Measurements from ENCODE around the gene RECQL.
A peak's percentile ranks its signal among the peaks of the same experiment; 100 is the strongest.
"Not testable (repeated sequence)": the region's sequence is repeated elsewhere in the genome, so short reads cannot be mapped to it uniquely, and the experiment has no call there.

The RECQL gene

DNA sequence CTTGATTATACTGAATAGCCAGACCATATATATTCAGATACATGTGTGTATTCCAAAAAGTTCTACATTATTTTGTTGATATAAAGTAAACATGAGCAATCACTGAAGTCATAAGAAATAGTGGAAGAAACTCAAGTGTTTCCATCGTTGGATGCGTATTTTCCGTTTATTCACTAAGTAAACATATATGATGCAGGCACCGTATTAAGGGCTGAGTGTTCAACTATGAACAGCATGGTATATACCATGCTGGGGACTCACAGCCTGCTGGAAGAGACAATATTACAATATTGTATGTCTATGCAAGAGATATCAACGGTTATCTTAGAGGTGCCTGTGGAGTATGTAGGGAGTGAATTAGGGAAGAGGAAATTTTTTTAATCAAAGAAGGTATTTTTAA is 62.8 kb downstream of the RECQL start:
- Mint-ChIP-seq H3K9me3 (no peaks in the 10 kb centered on the region), H3K4me1 (peaks cover 13% of the 10 kb centered on the region), H3K4me3 (peak overlapping the region; percentile 96 to 98 (median 97)), H3K27me3 (ENCODE audit: low read depth) (peaks cover 6% of the 10 kb centered on the region), H3K27ac (peak overlapping the region; percentile 96 to 98 (median 97)), H3K36me3 (ENCODE audit: low read depth) (peaks cover 9% of the 10 kb centered on the region)
- TF ChIP-seq CTCF (IDR thresholded peaks at IDR 0.05; ENCODE audit: unreplicated experiment in 3 of 3) = no peak

DNA sequence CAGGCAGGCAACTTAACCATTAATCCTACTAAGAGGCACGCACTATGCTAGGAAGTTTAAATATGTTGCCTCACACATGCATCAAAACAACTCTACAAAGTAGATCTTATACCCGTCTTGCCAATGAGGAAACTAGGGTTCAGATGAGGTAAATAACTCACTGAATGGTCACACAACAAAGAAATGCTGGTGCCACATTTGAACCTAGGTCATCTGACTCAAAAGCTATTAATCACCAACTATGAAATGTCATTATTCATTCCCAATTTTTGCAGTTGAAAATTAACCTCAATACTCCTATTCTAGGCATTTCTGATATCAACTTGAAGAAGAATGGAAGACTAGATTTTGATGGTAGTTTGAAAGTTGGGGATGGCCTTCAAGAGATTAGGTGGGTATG is 66.7 kb downstream of the RECQL start:
- Mint-ChIP-seq H3K36me3 (ENCODE audit: low read depth) (peaks cover 4% of the 10 kb centered on the region), H3K9me3 (no peaks in the 10 kb centered on the region), H3K4me1 (peaks cover 13% of the 10 kb centered on the region), H3K27ac (no peak overlapping the region), H3K27me3 (ENCODE audit: low read depth) (peaks cover 10% of the 10 kb centered on the region), H3K4me3 (peak overlapping the region in 1 of 3 experiments; percentile 10)
- no peak for TF ChIP-seq CTCF (IDR thresholded peaks at IDR 0.05; ENCODE audit: unreplicated experiment in 3 of 3)

- no peak for TF ChIP-seq CTCF (IDR thresholded peaks at IDR 0.05; ENCODE audit: unreplicated experiment in 3 of 3)
These were observed 67.9 kb downstream of the RECQL start for GRCh38 chr12:21433525-21433924.

GRCh38 chr12:21429994-21430393 is 71.4 kb downstream of the RECQL start:
- no peaks in the 10 kb centered on the region for H3K36me3 Mint-ChIP-seq (ENCODE audit: low read depth)
- H3K9me3 Mint-ChIP-seq = peaks cover 10% of the 10 kb centered on the region
- TF ChIP-seq CTCF (IDR thresholded peaks at IDR 0.05; ENCODE audit: unreplicated experiment in 3 of 3) = no peak
- H3K4me1 Mint-ChIP-seq = no peaks in the 10 kb centered on the region
- no peak overlapping the region for H3K4me3 Mint-ChIP-seq
- no peak overlapping the region for H3K27ac Mint-ChIP-seq
- peaks cover 3% of the 10 kb centered on the region for H3K27me3 Mint-ChIP-seq (ENCODE audit: low read depth)

More at GRCh38 chr12:21433525-21433924, 67.9 kb downstream of the RECQL start:
- H3K36me3 Mint-ChIP-seq (ENCODE audit: low read depth) = no peaks in the 10 kb centered on the region
- H3K4me3 Mint-ChIP-seq = no peak overlapping the region
- peaks cover 5% of the 10 kb centered on the region for H3K4me1 Mint-ChIP-seq
- H3K9me3 Mint-ChIP-seq = no peaks in the 10 kb centered on the region
- no peak overlapping the region for H3K27ac Mint-ChIP-seq
- H3K27me3 Mint-ChIP-seq (ENCODE audit: low read depth) = peaks cover 10% of the 10 kb centered on the region

GRCh38 chr12:21428241-21428640 is 73.2 kb downstream of the RECQL start:
- Mint-ChIP-seq H3K27ac (no peak overlapping the region), H3K9me3 (peaks cover 10% of the 10 kb centered on the region), H3K4me1 (no peaks in the 10 kb centered on the region), H3K36me3 (ENCODE audit: low read depth) (no peaks in the 10 kb centered on the region), H3K4me3 (no peak overlapping the region), H3K27me3 (ENCODE audit: low read depth) (peaks cover 3% of the 10 kb centered on the region)
- no peak for TF ChIP-seq CTCF (IDR thresholded peaks at IDR 0.05; ENCODE audit: unreplicated experiment in 3 of 3)

GRCh38 chr12:21419009-21419699 is 82.3 kb downstream of the RECQL start:
- not testable (repeated sequence) for H3K36me3 Mint-ChIP-seq (ENCODE audit: low read depth); H3K9me3 Mint-ChIP-seq; H3K4me1 Mint-ChIP-seq; H3K27me3 Mint-ChIP-seq (ENCODE audit: low read depth); H3K4me3 Mint-ChIP-seq; H3K27ac Mint-ChIP-seq

Measured in nephron (organoid).